Naive B cell (primary cell): ENCODE measurements around the gene ZNF335. TPM values are rescaled to one million over a fixed set of nuclear protein-coding genes. Genes with fewer than 3 reads are reported as not detected.
"Not testable (repeated sequence)": the region's sequence is repeated elsewhere in the genome, so short reads cannot be mapped to it uniquely, and the experiment has no call there.

ENCODE experiments used
- ATAC-seq, 2 donors: fragments of 150-1000 bp; cut with Tn5 transposase; 2 replicates each; pipeline ENCODE4 v1.10.0; 2021; ENCODE audit warnings: low read depth in 2 of 2, mild to moderate bottlenecking in 2 of 2, moderate library complexity in 2 of 2
- DNase-seq: peaks from one replicate; pipeline ENCODE4 v3.0.0; 2022
- H3K27ac Mint-ChIP-seq, 6 donors: one replicate each; pipeline ENCODE4 v1.8.0; 2020 to 2022; ENCODE audit warnings: mild to moderate bottlenecking in 6 of 6, mixed read lengths in 6 of 6, moderate library complexity in 5 of 6, inconsistent platforms in 2 of 6
- H3K27me3 Mint-ChIP-seq, 3 donors: one replicate each; pipeline ENCODE4 v1.8.0; 2021 to 2022; ENCODE audit warnings: mixed read lengths in 3 of 3, mild to moderate bottlenecking in 1 of 3
- H3K36me3 Mint-ChIP-seq, 2 donors: one replicate each; pipeline ENCODE4 v1.8.0; 2020 to 2022; ENCODE audit warnings: mixed read lengths in 2 of 2, inconsistent platforms in 1 of 2, mild to moderate bottlenecking in 1 of 2
- H3K4me1 Mint-ChIP-seq, 3 donors: one replicate each; pipeline ENCODE4 v1.8.0; 2020 to 2022; ENCODE audit warnings: mixed read lengths in 3 of 3, inconsistent platforms in 1 of 3, mild to moderate bottlenecking in 1 of 3, moderate library complexity in 1 of 3
- H3K4me3 Mint-ChIP-seq, 8 donors: one replicate each; pipeline ENCODE4 v1.8.0; 2020 to 2022; ENCODE audit warnings: mild to moderate bottlenecking in 8 of 8, mixed read lengths in 8 of 8, moderate library complexity in 8 of 8, inconsistent platforms in 2 of 8
- H3K9me3 Mint-ChIP-seq, 7 donors: one replicate each; pipeline ENCODE4 v1.8.0; 2020 to 2022; ENCODE audit warnings: mixed read lengths in 7 of 7, mild to moderate bottlenecking in 5 of 7, inconsistent platforms in 2 of 7, moderate library complexity in 1 of 7
- polyA plus RNA-seq, 6 donors: library from polyadenylated mRNA; unstranded; fragments of 300-500 nt; fragmentation: Illumina TruSeq; gene quantifications; one replicate each; pipeline ENCODE4 v1.2.3, GENCODE V29; 2021; ENCODE audit warnings: low read depth in 6 of 6

Gene ZNF335
- polyA plus RNA-seq, 6 donors from 2014 or later = 10.4 to 24.3 (median 15.5) TPM

- H3K4me3 Mint-ChIP-seq = peak within 1 kb of the TSS; percentile 59 to 94 (median 85)
These were observed 60.3 kb downstream of the ZNF335 start, which contains the start of gene PLTP for GRCh38 chr20:45911486-45912343. Gene PLTP, minus strand, starts transcription at chr20:45912155. Its CDS starts 703 bp downstream, at chr20:45911452.

GRCh38 chr20:45910670-45911485, 61.1 kb downstream of the ZNF335 start:
- peaks cover 12 to 21% (median 20%) of the 10 kb centered on the region in 3 donors for H3K4me1 Mint-ChIP-seq

More at GRCh38 chr20:45911486-45912343, 60.3 kb downstream of the ZNF335 start, which contains the start of gene PLTP:
- H3K27ac Mint-ChIP-seq = peak within 1 kb of the TSS in 5 of 6 donors; percentile 18 to 84 (median 59)
- H3K4me1 Mint-ChIP-seq = peaks cover 12 to 21% (median 20%) of the 10 kb centered on the region in 3 donors
- peaks cover 0 to 5% (median 0%) of the 10 kb centered on the region in 7 donors for H3K9me3 Mint-ChIP-seq
- H3K36me3 Mint-ChIP-seq = no peaks in the 10 kb centered on the region
- DNase-seq (peak; percentile 44), ATAC-seq (peak; percentile 24 to 27)
- H3K27me3 Mint-ChIP-seq = peaks cover 10 to 18% (median 17%) of the 10 kb centered on the region in 3 donors

GRCh38 chr20:45909817-45910669, 62.0 kb downstream of the ZNF335 start:
- no peak for ATAC-seq

More at GRCh38 chr20:45910670-45911485, 61.1 kb downstream of the ZNF335 start:
- DNase-seq = peak; percentile 89
- no peaks in the 10 kb centered on the region for H3K36me3 Mint-ChIP-seq
- peak; percentile 88 for ATAC-seq
- H3K4me3 Mint-ChIP-seq = peak overlapping the region; percentile 59 to 94 (median 85)
- H3K9me3 Mint-ChIP-seq = peaks cover 0 to 5% (median 0%) of the 10 kb centered on the region in 7 donors
- peak overlapping the region; percentile 56 to 88 (median 74) for H3K27ac Mint-ChIP-seq
- peaks cover 8 to 10% (median 10%) of the 10 kb centered on the region in 3 donors for H3K27me3 Mint-ChIP-seq

GRCh38 chr20:45909336-45909808, 62.6 kb downstream of the ZNF335 start:
- peaks cover 12 to 21% (median 20%) of the 10 kb centered on the region in 3 donors for H3K4me1 Mint-ChIP-seq
- H3K27ac Mint-ChIP-seq = no peak overlapping the region
- peak overlapping the region in 1 of 8 donors; percentile 91 for H3K4me3 Mint-ChIP-seq
- DNase-seq = no peak
- H3K9me3 Mint-ChIP-seq = peaks cover 0 to 5% (median 0%) of the 10 kb centered on the region in 7 donors
- peaks cover 4 to 6% (median 4%) of the 10 kb centered on the region in 3 donors for H3K27me3 Mint-ChIP-seq
- no peak for ATAC-seq
- no peaks in the 10 kb centered on the region for H3K36me3 Mint-ChIP-seq

More at GRCh38 chr20:45909817-45910669, 62.0 kb downstream of the ZNF335 start:
- Mint-ChIP-seq H3K27ac (peak overlapping the region in 4 of 6 donors; percentile 56 to 88 (median 78)), H3K4me3 (peak overlapping the region; percentile 59 to 94 (median 85)), H3K9me3 (peaks cover 0 to 5% (median 0%) of the 10 kb centered on the region in 7 donors), H3K27me3 (peaks cover 8 to 10% (median 8%) of the 10 kb centered on the region in 3 donors), H3K4me1 (peaks cover 12 to 21% (median 20%) of the 10 kb centered on the region in 3 donors), H3K36me3 (no peaks in the 10 kb centered on the region)
- no peak for DNase-seq

GRCh38 chr20:45908084-45908483, 63.9 kb downstream of the ZNF335 start:
- no peak overlapping the region for H3K4me3 Mint-ChIP-seq
- peaks cover 0 to 5% (median 0%) of the 10 kb centered on the region in 7 donors for H3K9me3 Mint-ChIP-seq
- no peaks in the 10 kb centered on the region for H3K36me3 Mint-ChIP-seq
- H3K4me1 Mint-ChIP-seq = peaks cover 16 to 22% (median 21%) of the 10 kb centered on the region in 3 donors
- H3K27ac Mint-ChIP-seq = no peak overlapping the region
- H3K27me3 Mint-ChIP-seq = peaks cover 0 to 4% (median 0%) of the 10 kb centered on the region in 3 donors
- DNase-seq (no peak), ATAC-seq (no peak)

- Mint-ChIP-seq H3K4me1 (peaks cover 21 to 24% (median 23%) of the 10 kb centered on the region in 3 donors), H3K4me3 (no peak overlapping the region), H3K27me3 (peaks cover 0 to 2% (median 0%) of the 10 kb centered on the region in 3 donors), H3K9me3 (peaks cover 0 to 5% (median 0%) of the 10 kb centered on the region in 7 donors), H3K27ac (no peak overlapping the region), H3K36me3 (no peaks in the 10 kb centered on the region)
- ATAC-seq = no peak
- no peak for DNase-seq
These were observed 64.6 kb downstream of the ZNF335 start for GRCh38 chr20:45907219-45907948.

- ATAC-seq (no peak), DNase-seq (no peak)
- Mint-ChIP-seq H3K27ac (peak overlapping the region in 1 of 6 donors; percentile 33), H3K36me3 (no peaks in the 10 kb centered on the region), H3K9me3 (peaks cover 0 to 2% (median 0%) of the 10 kb centered on the region in 7 donors), H3K4me1 (peaks cover 3 to 14% (median 13%) of the 10 kb centered on the region in 3 donors), H3K4me3 (no peak overlapping the region), H3K27me3 (no peaks in the 10 kb centered on the region)
These were observed 66.4 kb downstream of the ZNF335 start for GRCh38 chr20:45905505-45906079.

- H3K27me3 Mint-ChIP-seq = no peaks in the 10 kb centered on the region
- H3K9me3 Mint-ChIP-seq = no peaks in the 10 kb centered on the region
- no peak overlapping the region for H3K27ac Mint-ChIP-seq
- no peaks in the 10 kb centered on the region for H3K36me3 Mint-ChIP-seq
- H3K4me1 Mint-ChIP-seq = peaks cover 0 to 11% (median 9%) of the 10 kb centered on the region in 3 donors
- no peak overlapping the region for H3K4me3 Mint-ChIP-seq
- no peak for ATAC-seq
- DNase-seq = no peak
These were observed 67.2 kb downstream of the ZNF335 start for GRCh38 chr20:45904583-45905504.

GRCh38 chr20:45902199-45902701, 69.8 kb downstream of the ZNF335 start:
- no peak for DNase-seq
- no peak for ATAC-seq
- Mint-ChIP-seq H3K27ac (no peak overlapping the region), H3K27me3 (no peaks in the 10 kb centered on the region), H3K36me3 (peaks cover 0 to 4% of the 10 kb centered on the region in 2 donors), H3K9me3 (no peaks in the 10 kb centered on the region), H3K4me1 (peaks cover 5 to 18% (median 6%) of the 10 kb centered on the region in 3 donors), H3K4me3 (no peak overlapping the region)

GRCh38 chr20:45901332-45901731, 70.7 kb downstream of the ZNF335 start:
- not testable (repeated sequence) for ATAC-seq, H3K27me3 Mint-ChIP-seq, H3K27ac Mint-ChIP-seq

More at GRCh38 chr20:45901332-45901731, 70.7 kb downstream of the ZNF335 start:
- not testable (repeated sequence) for H3K9me3 Mint-ChIP-seq, DNase-seq, H3K4me3 Mint-ChIP-seq, H3K36me3 Mint-ChIP-seq
- peaks cover 5 to 18% (median 6%) of the 10 kb centered on the region in 3 donors for H3K4me1 Mint-ChIP-seq
